Raji (cell line): Measurements from ENCODE around the gene SOX3.

ENCODE experiments used
- POLR2A ChIP-seq: IDR thresholded peaks from 2 replicates; pipeline ENCODE4 v1.6.1; 2011; ENCODE audit warnings: low read depth, low read length, control low read depth; ENCODE audit not compliant: insufficient read depth

Gene SOX3

GRCh38 chrX:140503714-140504351, 1.0 kb downstream of the SOX3 start:
- TF ChIP-seq POLR2A: no peak

GRCh38 chrX:140503238-140503601, 1.6 kb downstream of the SOX3 start:
- TF ChIP-seq POLR2A: no peak

GRCh38 chrX:140502491-140503237, 2.2 kb downstream of the SOX3 start:
- no peak for TF ChIP-seq POLR2A

- no peak for TF ChIP-seq POLR2A
These were observed 2.9 kb downstream of the SOX3 start for GRCh38 chrX:140501940-140502468.

- TF ChIP-seq POLR2A: no peak
These were observed 3.5 kb downstream of the SOX3 start for GRCh38 chrX:140501321-140501720.

- TF ChIP-seq POLR2A: no peak
These were observed 4.4 kb downstream of the SOX3 start for GRCh38 chrX:140500441-140500840.

GRCh38 chrX:140495739-140496138, 9.1 kb downstream of the SOX3 start:
- TF ChIP-seq POLR2A: no peak

- no peak for TF ChIP-seq POLR2A
These were observed 12.5 kb downstream of the SOX3 start for GRCh38 chrX:140492066-140492994.

GRCh38 chrX:140480765-140481164, 24.1 kb downstream of the SOX3 start:
- TF ChIP-seq POLR2A: no peak

GRCh38 chrX:140477987-140478386, 26.9 kb downstream of the SOX3 start:
- no peak for TF ChIP-seq POLR2A

GRCh38 chrX:140475025-140475424, 29.8 kb downstream of the SOX3 start:
- no peak for TF ChIP-seq POLR2A

- TF ChIP-seq POLR2A: no peak
These were observed 37.7 kb downstream of the SOX3 start for GRCh38 chrX:140467211-140467610.
